ENCODE data around the gene ZSWIM8.

ZSWIM8 gene

DNA sequence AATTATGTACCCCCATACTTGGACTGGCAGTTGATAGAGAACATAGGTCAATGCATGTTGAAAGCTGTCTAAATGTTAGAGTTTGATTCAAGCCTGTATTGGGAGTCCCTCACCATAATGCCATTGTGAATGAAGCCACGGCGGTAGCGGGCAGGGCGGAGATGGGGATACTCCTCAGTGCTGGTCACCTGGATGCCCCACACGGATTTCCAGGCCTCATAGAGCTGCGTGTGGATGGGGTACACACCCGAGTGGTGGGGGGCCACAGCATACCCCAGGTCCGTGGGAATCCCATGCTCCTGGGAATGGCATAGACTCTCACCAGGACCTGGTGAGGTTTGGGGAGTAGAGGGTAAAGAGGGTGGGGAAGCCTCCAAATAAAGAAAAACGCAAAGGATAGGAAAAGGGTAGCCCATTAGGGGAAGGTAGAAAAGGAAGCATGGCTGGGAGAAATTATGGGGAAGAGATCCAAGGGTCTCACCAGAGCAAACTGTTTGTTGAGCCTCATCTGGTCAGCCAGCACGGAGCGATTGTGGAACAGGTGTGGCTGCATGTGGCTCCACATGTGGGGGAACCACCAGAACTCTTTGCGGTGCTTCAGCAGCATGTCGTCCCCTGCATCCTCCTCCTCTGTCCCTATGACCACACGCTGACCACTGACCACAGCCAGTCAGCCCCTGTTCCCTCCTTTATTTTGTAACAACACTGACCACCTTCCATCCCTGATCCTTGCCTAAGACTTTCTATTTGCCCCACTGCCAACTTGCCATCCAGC, 21.0 kb downstream of the ZSWIM8 start:
- DNase-seq (ENCODE audit: extremely low spot score): no peak
- TF ChIP-seq CTCF (IDR thresholded peaks at IDR 0.05; ENCODE audit: control extremely low read depth, extremely low read depth, low read depth, missing control alignments): no peak
- ChIA-PET CTCF (interaction anchor here (1.1 to 1.8 kb wide), 4 partner anchors 8 to 22 kb away, joined by 3 to 4 read pairs (median 4); no protein-coding TSS in a partner anchor), POLR2A (no interaction called here)

- ChIA-PET POLR2A (no interaction called here), CTCF (interaction anchor here (1.1 to 1.8 kb wide), 2 partner anchors 9 to 14 kb away, joined by 3 to 4 read pairs; no protein-coding TSS in a partner anchor)
- TF ChIP-seq CTCF (IDR thresholded peaks at IDR 0.05; ENCODE audit: control extremely low read depth, extremely low read depth, low read depth, missing control alignments): no peak
- no peak for DNase-seq (ENCODE audit: extremely low spot score)
These were observed 22.1 kb downstream of the ZSWIM8 start for GRCh38 chr10:73807471-73807870.

- CTCF ChIA-PET: interaction anchor here (1.2 to 2.6 kb wide), 4 partner anchors 15 to 71 kb away, joined by 3 to 13 read pairs (median 6); no protein-coding TSS in a partner anchor
- DNase-seq (ENCODE audit: extremely low spot score): no peak
- POLR2A ChIA-PET: no interaction called here
- TF ChIP-seq CTCF (IDR thresholded peaks at IDR 0.05; ENCODE audit: control extremely low read depth, extremely low read depth, low read depth, missing control alignments): no peak
These were observed 22.8 kb downstream of the ZSWIM8 start for GRCh38 chr10:73808021-73808815.

GRCh38 chr10:73809061-73809818, 23.8 kb downstream of the ZSWIM8 start:
- no peak for DNase-seq (ENCODE audit: extremely low spot score)
- no peak for TF ChIP-seq CTCF (IDR thresholded peaks at IDR 0.05; ENCODE audit: control extremely low read depth, extremely low read depth, low read depth, missing control alignments)
- CTCF ChIA-PET: interaction anchor here (1.2 to 2.6 kb wide), 10 partner anchors 16 to 131 kb away, joined by 3 to 13 read pairs (median 4); no protein-coding TSS in a partner anchor
- POLR2A ChIA-PET: interaction anchor here (0.9 kb wide), 1 partner anchor 36 kb away, joined by 3 read pairs; no protein-coding TSS in a partner anchor

DNA sequence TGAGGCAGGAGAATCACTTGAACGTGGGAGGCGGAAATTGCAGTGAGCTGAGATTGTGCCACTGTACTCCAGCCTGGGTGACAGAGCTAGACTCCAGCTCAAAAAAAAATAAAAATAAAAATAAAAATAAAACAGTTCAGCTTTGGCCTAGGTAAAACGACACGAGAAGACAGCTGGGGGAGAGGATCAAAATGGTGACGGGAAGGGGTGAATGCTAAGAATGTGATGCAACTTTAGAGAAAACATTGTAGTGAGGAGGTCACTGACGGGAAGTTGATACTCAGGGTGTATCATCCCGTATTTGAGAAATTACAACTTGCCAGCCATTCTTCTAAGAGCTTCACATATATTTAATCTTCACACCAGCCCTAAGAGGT, 24.9 kb downstream of the ZSWIM8 start:
- CTCF ChIA-PET: interaction anchor here (0.7 to 2.6 kb wide), 9 partner anchors 17 to 130 kb away, joined by 3 to 13 read pairs (median 3); a partner anchor contains a TSS
- no peak for TF ChIP-seq CTCF (IDR thresholded peaks at IDR 0.05; ENCODE audit: control extremely low read depth, extremely low read depth, low read depth, missing control alignments)
- no peak for DNase-seq (ENCODE audit: extremely low spot score)
- POLR2A ChIA-PET: interaction anchor here (0.5 to 0.9 kb wide), 2 partner anchors 23 to 38 kb away, joined by 3 read pairs; no protein-coding TSS in a partner anchor

Measured in GM10248 (cell line).